Right atrium auricular region (tissue), 2 donors: ENCODE data around the gene EOLA1. TPM values are rescaled to one million over a fixed set of nuclear protein-coding genes. Genes with fewer than 3 reads are reported as not detected.
"Not testable (repeated sequence)": the region's sequence is repeated elsewhere in the genome, so short reads cannot be mapped to it uniquely, and the experiment has no call there.

ENCODE experiments used
- DNase-seq: peaks from one replicate; pipeline ENCODE4 v3.0.0-alpha.2; 2019; ENCODE audit warnings: low spot score
- H3K27ac ChIP-seq, 2 donors: fragments of 200-600 bp; sonication (generic); 1 replicate in 1 of 2; 2 replicates in 1 of 2; pipeline ENCODE4 v1.5.1; 2016 to 2019
- H3K27me3 ChIP-seq, 2 donors: fragments of 200-600 bp; sonication (generic); one replicate each; pipeline versions ENCODE4 v1.5.1 to v1.6.0; 2017 to 2019
- H3K36me3 ChIP-seq: fragments of 200-600 bp; sonication (generic); one replicate; pipeline ENCODE4 v1.5.1; 2016
- H3K4me1 ChIP-seq, 2 donors: fragments of 200-600 bp; sonication (generic); one replicate each; pipeline versions ENCODE4 v1.5.1 to v1.6.0; 2017 to 2019
- H3K4me3 ChIP-seq, 2 donors: fragments of 200-600 bp; sonication (generic); 1 replicate in 1 of 2; 2 replicates in 1 of 2; pipeline ENCODE4 v1.5.1; 2017 to 2019; ENCODE audit warnings: mild to moderate bottlenecking in 1 of 2, moderate library complexity in 1 of 2
- H3K9me3 ChIP-seq, 2 donors: fragments of 200-600 bp; sonication (generic); one replicate each; pipeline ENCODE4 v1.5.1; 2019
- total RNA-seq, 2 donors: library from RNA; depleted of rRNA; stranded (reverse); fragments of >200 nt; gene quantifications; one replicate each; pipeline ENCODE4 v1.1.0, GENCODE V29; 2016
- TF ChIP-seq, protein P1 (sequence below), 2 donors: fragments of 200-600 bp; sonication (generic); IDR thresholded peaks; one replicate each; pipeline ENCODE4 v1.5.1; 2019; ENCODE audit warnings: antibody characterized with exemption in 2 of 2

Gene EOLA1
- total RNA-seq, 2 donors from 2014 or later, result 10.8 to 14.4 TPM

DNA sequence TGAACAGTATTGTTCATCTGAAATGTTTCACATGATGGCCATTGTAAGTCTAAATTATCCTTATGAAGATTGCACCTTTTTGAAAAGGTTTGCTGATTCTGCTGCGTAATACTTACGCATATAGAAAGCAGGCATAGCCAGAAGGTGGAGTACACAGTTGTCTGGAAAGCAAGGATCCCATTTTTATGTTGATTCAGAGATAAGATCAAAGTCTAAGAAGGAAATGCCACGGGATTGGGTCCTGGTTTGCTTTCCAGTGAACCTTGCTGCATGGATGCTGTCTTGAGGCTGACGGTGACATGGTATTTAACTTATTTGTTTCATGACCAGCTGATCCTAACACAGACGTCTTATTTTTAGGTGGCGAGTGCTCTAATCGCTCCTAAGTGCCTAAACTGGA lies 31.0 kb downstream of the EOLA1 start:
- Histone ChIP-seq H3K27me3 (no peaks in the 10 kb centered on the region), H3K4me3 (no peak overlapping the region), H3K9me3 (no peaks in the 10 kb centered on the region), H3K27ac (no peak overlapping the region), H3K4me1 (no peaks in the 10 kb centered on the region), H3K36me3 (no peaks in the 10 kb centered on the region)
- TF ChIP-seq, protein P1, sequence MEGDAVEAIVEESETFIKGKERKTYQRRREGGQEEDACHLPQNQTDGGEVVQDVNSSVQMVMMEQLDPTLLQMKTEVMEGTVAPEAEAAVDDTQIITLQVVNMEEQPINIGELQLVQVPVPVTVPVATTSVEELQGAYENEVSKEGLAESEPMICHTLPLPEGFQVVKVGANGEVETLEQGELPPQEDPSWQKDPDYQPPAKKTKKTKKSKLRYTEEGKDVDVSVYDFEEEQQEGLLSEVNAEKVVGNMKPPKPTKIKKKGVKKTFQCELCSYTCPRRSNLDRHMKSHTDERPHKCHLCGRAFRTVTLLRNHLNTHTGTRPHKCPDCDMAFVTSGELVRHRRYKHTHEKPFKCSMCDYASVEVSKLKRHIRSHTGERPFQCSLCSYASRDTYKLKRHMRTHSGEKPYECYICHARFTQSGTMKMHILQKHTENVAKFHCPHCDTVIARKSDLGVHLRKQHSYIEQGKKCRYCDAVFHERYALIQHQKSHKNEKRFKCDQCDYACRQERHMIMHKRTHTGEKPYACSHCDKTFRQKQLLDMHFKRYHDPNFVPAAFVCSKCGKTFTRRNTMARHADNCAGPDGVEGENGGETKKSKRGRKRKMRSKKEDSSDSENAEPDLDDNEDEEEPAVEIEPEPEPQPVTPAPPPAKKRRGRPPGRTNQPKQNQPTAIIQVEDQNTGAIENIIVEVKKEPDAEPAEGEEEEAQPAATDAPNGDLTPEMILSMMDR (IDR thresholded peaks at IDR 0.05), result no peak
- DNase-seq, result no peak

DNA sequence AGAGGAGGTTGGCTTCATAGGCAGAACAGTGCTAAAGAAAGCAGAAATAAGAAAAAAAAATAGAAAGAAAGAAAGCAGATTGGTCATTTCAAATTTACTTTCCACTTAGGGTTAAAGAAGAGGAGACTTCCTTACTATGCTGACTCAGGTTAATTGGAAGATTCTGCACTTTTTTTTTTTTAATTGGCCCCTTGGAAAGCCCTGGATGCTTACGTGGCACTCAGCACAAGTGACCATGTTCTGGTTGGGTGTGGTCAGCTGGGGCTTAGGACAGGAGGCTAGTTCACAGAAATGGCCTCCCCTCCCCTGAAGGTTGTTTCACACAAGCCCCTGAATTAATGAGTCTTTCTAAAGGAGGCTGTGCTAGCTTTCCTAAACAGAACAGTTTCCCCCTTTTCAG lies 31.9 kb downstream of the EOLA1 start:
- no peaks in the 10 kb centered on the region for H3K36me3 ChIP-seq
- no peak for DNase-seq
- no peak overlapping the region for H3K27ac ChIP-seq
- H3K4me1 ChIP-seq, result no peaks in the 10 kb centered on the region
- no peak overlapping the region for H3K4me3 ChIP-seq
- no peaks in the 10 kb centered on the region for H3K9me3 ChIP-seq
- TF ChIP-seq, protein P1 (IDR thresholded peaks at IDR 0.05), result no peak
- H3K27me3 ChIP-seq, result no peaks in the 10 kb centered on the region

DNA sequence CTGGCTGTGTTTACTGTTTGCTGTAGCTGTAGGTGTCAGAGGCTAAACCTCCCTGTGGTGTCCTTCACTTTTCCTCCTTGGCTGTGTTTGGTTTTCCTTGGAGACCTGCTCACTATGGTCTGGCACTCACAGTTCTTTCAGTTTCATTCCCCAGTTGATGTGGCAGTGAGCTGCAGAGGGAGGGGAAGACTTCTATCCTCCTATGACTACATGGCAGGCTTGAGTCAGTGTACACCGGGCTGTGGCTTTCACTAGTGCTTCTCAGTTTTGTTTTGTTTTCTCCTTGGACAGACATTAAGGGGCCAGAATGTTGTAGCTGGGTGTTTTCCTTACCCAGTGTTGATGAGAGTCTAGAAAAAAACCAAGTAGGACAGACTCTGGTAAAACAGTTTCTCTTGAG lies 32.6 kb downstream of the EOLA1 start:
- not testable (repeated sequence) for H3K9me3 ChIP-seq, H3K36me3 ChIP-seq, H3K27me3 ChIP-seq, H3K4me1 ChIP-seq, H3K27ac ChIP-seq, DNase-seq, H3K4me3 ChIP-seq

DNA sequence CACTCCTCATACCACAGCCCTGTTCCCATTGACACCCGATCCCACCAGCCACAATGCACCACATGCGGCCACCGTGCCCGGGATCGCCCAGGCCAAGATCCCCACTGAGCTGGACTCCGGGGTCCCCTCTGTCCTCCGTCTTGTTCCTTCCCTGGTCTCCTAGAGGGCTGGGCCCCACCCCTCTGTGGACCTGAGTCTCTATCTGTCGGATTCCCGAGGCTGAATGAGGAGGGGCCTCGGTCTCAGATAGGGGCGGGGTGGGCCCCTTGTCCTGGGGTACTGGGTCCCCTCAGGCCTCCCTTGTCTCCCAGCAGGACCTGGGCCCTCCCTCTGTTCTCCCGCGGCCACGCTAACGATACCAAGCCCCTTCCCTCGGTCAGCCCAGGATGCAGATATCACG lies 44.8 kb downstream of the EOLA1 start:
- not testable (repeated sequence) for H3K36me3 ChIP-seq, H3K4me1 ChIP-seq, H3K9me3 ChIP-seq, H3K4me3 ChIP-seq, DNase-seq, H3K27me3 ChIP-seq, H3K27ac ChIP-seq

DNA sequence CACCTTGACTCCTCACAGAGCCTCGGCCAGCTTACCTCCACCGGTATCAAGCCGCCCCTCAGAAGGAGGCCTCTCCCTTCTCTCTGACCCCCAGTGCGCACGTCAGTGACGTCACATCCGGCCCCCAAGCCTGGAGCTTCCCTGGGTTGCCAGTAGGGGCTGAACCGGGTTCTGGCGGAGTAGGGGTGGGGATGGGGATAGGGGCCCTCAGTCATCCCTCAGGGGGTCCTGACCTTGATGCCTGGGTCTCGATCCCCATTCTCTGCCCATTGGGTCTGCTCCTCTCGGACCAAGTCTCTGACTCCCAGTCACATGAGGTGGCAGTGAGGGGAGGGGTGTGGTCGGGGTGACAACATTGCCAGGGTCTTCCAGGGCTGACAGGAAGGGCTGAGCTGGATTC lies 46.5 kb downstream of the EOLA1 start, which contains the start of gene MAGEA9B:
MAGEA9B (minus strand) TSS at position 101 of the 400 bp plus-strand sequence. CDS start 4,280 bp downstream, outside the sequence.
- not testable (repeated sequence) for H3K27me3 ChIP-seq, H3K4me1 ChIP-seq, H3K4me3 ChIP-seq, DNase-seq, H3K9me3 ChIP-seq, H3K27ac ChIP-seq, H3K36me3 ChIP-seq

DNA sequence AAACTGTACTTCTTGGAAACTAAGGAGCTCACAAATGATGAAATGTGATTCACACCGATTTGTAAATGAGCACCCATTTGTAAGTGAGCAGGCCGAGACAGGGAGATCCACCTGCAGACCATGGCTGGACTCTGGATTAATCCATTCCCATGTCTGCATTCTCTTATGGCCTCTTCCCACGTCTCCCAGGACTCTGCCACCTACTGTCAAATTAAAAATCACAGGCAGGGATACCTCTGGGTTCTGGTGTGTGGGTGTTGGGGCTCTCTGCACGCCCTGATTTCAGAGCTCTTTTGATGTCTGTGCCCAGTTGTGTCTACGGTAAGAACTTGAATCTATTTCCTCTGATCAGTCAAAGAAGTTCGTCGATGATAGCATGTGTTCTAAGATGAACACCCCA lies 50.2 kb downstream of the EOLA1 start:
- not testable (repeated sequence) for H3K9me3 ChIP-seq, H3K4me3 ChIP-seq, H3K27me3 ChIP-seq, H3K36me3 ChIP-seq, H3K27ac ChIP-seq, H3K4me1 ChIP-seq, DNase-seq

DNA sequence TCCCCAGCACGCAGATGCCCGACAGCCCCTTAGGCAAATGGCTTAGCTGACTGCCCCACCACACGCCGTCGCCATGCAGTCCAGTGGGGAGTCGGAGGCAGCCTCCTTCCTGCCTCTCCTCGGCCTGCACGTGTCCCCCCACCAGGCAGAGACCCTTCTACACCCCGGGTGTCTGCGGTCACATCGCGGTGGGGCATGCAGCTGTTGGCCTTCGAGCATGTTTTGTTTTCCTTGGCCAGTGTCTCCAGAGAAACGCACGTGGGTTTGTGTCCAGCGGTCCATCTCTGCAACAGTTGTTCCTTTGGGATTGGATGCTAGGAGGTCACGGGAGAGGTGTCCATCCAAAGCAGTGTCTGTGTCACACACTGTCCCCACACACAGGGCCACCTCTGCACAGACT lies 54.4 kb downstream of the EOLA1 start, which contains the start of gene HSFX2:
HSFX2 (minus strand) TSS at position 101 of the 400 bp plus-strand sequence. CDS start 614 bp downstream, outside the sequence.
- H3K9me3 ChIP-seq, H3K27me3 ChIP-seq, DNase-seq, H3K4me3 ChIP-seq, H3K27ac ChIP-seq, H3K4me1 ChIP-seq, H3K36me3 ChIP-seq: not testable (repeated sequence)

DNA sequence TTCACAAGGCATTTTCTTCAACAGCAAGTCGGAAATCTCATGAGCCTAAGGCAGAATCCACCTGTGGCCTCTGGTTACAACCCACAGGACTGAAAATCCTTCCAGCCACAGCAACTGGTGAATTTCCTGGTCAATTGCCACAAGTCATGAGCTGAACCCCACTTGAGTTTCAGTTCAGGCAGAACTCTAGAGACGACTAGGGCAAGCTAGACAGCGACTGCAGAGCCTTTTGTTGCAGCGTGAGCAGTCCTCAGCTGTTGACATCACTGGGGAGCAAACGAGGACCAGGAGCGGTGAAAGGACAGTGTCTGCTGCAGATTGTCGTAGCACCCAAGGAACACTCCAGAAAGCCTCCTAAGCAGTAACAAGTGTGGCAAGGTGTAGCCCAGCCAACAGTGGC lies 55.1 kb downstream of the EOLA1 start:
- not testable (repeated sequence) for H3K9me3 ChIP-seq, DNase-seq, H3K4me1 ChIP-seq, H3K36me3 ChIP-seq, H3K4me3 ChIP-seq, H3K27me3 ChIP-seq, H3K27ac ChIP-seq

Other genes starting within 250 kb of the EOLA1 start
- gene IDS, start 35.7 kb upstream of the EOLA1 start, total RNA-seq, result 10 to 100 TPM; 91.1 to 93.1 TPM
- not detected for gene HSFX3, start 8.9 kb downstream of the EOLA1 start, total RNA-seq
- gene MAGEA9B, start 46.4 kb downstream of the EOLA1 start, total RNA-seq, result not detected
- gene HSFX2, start 54.3 kb downstream of the EOLA1 start, total RNA-seq, result under 1 TPM in 1 of 2 donors, not detected in 1; 0.79 TPM
- gene TMEM185A, start 90.8 kb downstream of the EOLA1 start, total RNA-seq, result 10 to 100 TPM; 37.0 to 37.2 TPM
- gene MAGEA11, start 171.0 kb downstream of the EOLA1 start, total RNA-seq, result not detected
- 1 to 10 TPM; 1.4 to 1.8 TPM for gene HSFX1, start 233.1 kb downstream of the EOLA1 start, total RNA-seq
- gene MAGEA9, start 240.9 kb downstream of the EOLA1 start, total RNA-seq, result not detected